ENCODE results near the gene RPTOR. TPM values are rescaled to one million over a fixed set of nuclear protein-coding genes. Genes with fewer than 3 reads are reported as not detected.

Gene RPTOR
- total and polyA plus RNA-seq, 2 donors (not counting 3 experiments of a cell fraction or from before 2014, with no cell fraction given): 10.7 to 41.8 TPM

- ChIA-PET POLR2A (no interaction called here), CTCF (no interaction called here)
- peaks cover 25% of the 10 kb centered on the region for H3K79me2 ChIP-seq (ENCODE audit: control insufficient read depth, insufficient read depth, low read length)
- no peaks in the 10 kb centered on the region for H3K9me1 ChIP-seq (replicated peaks; ENCODE audit: control insufficient read depth, extremely low read depth, insufficient read depth, low read length)
- dilution Hi-C loops (cut with MboI; ENCODE audit: extremely low pct_ligation_motif_present, low sequenced_read_pairs): no loop called here
- H3K27me3 ChIP-seq (ENCODE audit: control insufficient read depth in 2 of 2, insufficient read depth in 2 of 2, low read length in 2 of 2): no peaks in the 10 kb centered on the region
- H3K4me2 ChIP-seq (ENCODE audit: insufficient read depth, low read length): no peak overlapping the region
- H3K9me3 ChIP-seq (replicated peaks; ENCODE audit: control insufficient read depth, insufficient read depth, low read length): no peaks in the 10 kb centered on the region
- FAIRE-seq: no peak
- H3K27ac ChIP-seq (ENCODE audit: insufficient read depth, low read depth, low read length): no peak overlapping the region
- no TSS peak for BruUV-seq (replicated peaks)
- H3K36me3 ChIP-seq (ENCODE audit: control insufficient read depth in 2 of 2, extremely low read depth in 1 of 2, insufficient read depth in 2 of 2, low read length in 2 of 2): no peaks in the 10 kb centered on the region
- DNase-seq (ENCODE audit: low read depth, low spot score): no peak
- no peak overlapping the region for H3K9ac ChIP-seq (replicated peaks; ENCODE audit: extremely low read depth, insufficient read depth, low read length)
- no peaks in the 10 kb centered on the region for H3K4me1 ChIP-seq (ENCODE audit: control insufficient read depth, extremely low read depth, insufficient read depth, low read length)
- intact Hi-C loops (cut with micrococcal nuclease): no loop called here
- TF ChIP-seq POLR2AphosphoS5 (IDR thresholded peaks at IDR 0.05; ENCODE audit: insufficient read depth, low read depth, low read length) (no peak), MAX (IDR thresholded peaks at IDR 0.05; ENCODE audit: insufficient read depth, insufficient read length) (no peak), GATA2 (IDR thresholded peaks at IDR 0.05; ENCODE audit: insufficient read depth, insufficient read length, low read depth, low read length) (no peak), FOS (IDR thresholded peaks at IDR 0.05; ENCODE audit: borderline replicate concordance, insufficient read depth, low read length) (no peak), EZH2 (IDR thresholded peaks at IDR 0.05; ENCODE audit: borderline replicate concordance, low read depth, low read length, severe bottlenecking) (no peak), MYC (IDR thresholded peaks at IDR 0.05; ENCODE audit: low read depth, low read length) (no peak), POLR2A (IDR thresholded peaks at IDR 0.05; ENCODE audit: low read depth, low read length) (no peak), JUN (IDR thresholded peaks at IDR 0.05; ENCODE audit: borderline replicate concordance, insufficient read depth, insufficient read length, low read depth) (no peak), CTCF (IDR thresholded peaks at IDR 0.05; ENCODE audit: extremely low read depth in 1 of 2, insufficient read depth in 1 of 2, low read depth in 1 of 2, low read length in 2 of 2) (no peak)
- H2AFZ ChIP-seq (ENCODE audit: low read depth, low read length): no peak overlapping the region
- H3K4me3 ChIP-seq (replicated peaks in 1 of 3; ENCODE audit: insufficient read depth in 1 of 3, low read depth in 1 of 3, low read length in 3 of 3): no peak overlapping the region
- H4K20me1 ChIP-seq (replicated peaks; ENCODE audit: control insufficient read depth, extremely low read depth, insufficient read depth, low read length): no peaks in the 10 kb centered on the region
Observed at GRCh38 chr17:80660527-80661198, 116.0 kb downstream of the RPTOR start.

Data from endothelial cell of umbilical vein (primary cell).